ENCODE results near the gene ATOH8.

- TF ChIP-seq, protein P1, sequence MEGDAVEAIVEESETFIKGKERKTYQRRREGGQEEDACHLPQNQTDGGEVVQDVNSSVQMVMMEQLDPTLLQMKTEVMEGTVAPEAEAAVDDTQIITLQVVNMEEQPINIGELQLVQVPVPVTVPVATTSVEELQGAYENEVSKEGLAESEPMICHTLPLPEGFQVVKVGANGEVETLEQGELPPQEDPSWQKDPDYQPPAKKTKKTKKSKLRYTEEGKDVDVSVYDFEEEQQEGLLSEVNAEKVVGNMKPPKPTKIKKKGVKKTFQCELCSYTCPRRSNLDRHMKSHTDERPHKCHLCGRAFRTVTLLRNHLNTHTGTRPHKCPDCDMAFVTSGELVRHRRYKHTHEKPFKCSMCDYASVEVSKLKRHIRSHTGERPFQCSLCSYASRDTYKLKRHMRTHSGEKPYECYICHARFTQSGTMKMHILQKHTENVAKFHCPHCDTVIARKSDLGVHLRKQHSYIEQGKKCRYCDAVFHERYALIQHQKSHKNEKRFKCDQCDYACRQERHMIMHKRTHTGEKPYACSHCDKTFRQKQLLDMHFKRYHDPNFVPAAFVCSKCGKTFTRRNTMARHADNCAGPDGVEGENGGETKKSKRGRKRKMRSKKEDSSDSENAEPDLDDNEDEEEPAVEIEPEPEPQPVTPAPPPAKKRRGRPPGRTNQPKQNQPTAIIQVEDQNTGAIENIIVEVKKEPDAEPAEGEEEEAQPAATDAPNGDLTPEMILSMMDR (IDR thresholded peaks at IDR 0.05): peak; percentile 76 to 87 (median 82)
- TF ChIP-seq POLR2A (IDR thresholded peaks at IDR 0.05): no peak
These were observed 2.9 kb upstream of the ATOH8 start for GRCh38 chr2:85750587-85751575.

All from heart left ventricle (tissue), 13 donors.